SK-MEL-5 (cell line): ENCODE measurements around the gene TSEN34. TPM values are rescaled to one million over a fixed set of nuclear protein-coding genes. Genes with fewer than 3 reads are reported as not detected.
"Not testable (repeated sequence)": the region's sequence is repeated elsewhere in the genome, so short reads cannot be mapped to it uniquely, and the experiment has no call there.

ENCODE experiments used
- DNase-seq: peaks from one replicate; pipeline ENCODE4 v3.0.0-alpha.2; 2016; ENCODE audit warnings: low read depth, low spot score
- in situ Hi-C: cut with HindIII; loops from 2 replicates; pipeline ENCODE4 v1.10.0; 2016; ENCODE audit warnings: low sequenced_read_pairs, high pct_unique_total_duplicates, low pct_unique_long_range_greater_than_20kb
- total RNA-seq: library from RNA; depleted of rRNA; stranded (reverse); fragments of >200 nt; shearing (Covaris generic); gene quantifications from 2 replicates; pipeline ENCODE4 v1.2.3, GENCODE V29; 2014

The TSEN34 gene
- total RNA-seq, 1 experiment from 2014 or later: 49.0 TPM

- in situ Hi-C loops: no loop called here
- DNase-seq: no peak
Measured at GRCh38 chr19:54218259-54218658, 27.2 kb downstream of the TSEN34 start.

GRCh38 chr19:54218960-54219661 lies 28.0 kb downstream of the TSEN34 start:
- in situ Hi-C loops: no loop called here
- DNase-seq: no peak

GRCh38 chr19:54219702-54220101 lies 28.6 kb downstream of the TSEN34 start:
- DNase-seq, in situ Hi-C loops: not testable (repeated sequence)

DNA sequence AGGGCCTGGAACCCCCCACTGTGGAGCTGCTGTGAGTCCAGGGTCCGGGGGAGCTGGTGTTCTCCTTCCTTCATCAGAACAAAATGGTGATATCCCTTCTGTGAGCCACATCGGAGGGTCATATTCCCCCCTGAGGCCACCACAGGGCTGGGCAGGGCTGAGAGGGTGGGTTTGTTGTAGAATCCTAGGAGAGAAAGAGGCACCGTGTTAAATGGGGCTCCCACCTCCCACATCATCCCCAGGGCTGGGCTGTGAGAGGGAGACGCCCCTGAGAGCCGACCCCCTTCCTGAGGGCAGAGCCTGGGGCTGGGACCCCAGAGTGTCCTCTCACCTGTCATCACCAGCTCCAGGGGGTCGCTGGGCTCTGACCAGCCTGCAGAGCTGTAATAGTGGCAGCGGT lies 30.8 kb downstream of the TSEN34 start:
- in situ Hi-C loops, DNase-seq: not testable (repeated sequence)

GRCh38 chr19:54222474-54223276 lies 31.6 kb downstream of the TSEN34 start, which contains the start of gene LILRB3:
TSS of gene LILRB3 (minus strand) at chr19:54223007. CDS start at chr19:54222976, 31 bp downstream.
- DNase-seq, in situ Hi-C loops: not testable (repeated sequence)

DNA sequence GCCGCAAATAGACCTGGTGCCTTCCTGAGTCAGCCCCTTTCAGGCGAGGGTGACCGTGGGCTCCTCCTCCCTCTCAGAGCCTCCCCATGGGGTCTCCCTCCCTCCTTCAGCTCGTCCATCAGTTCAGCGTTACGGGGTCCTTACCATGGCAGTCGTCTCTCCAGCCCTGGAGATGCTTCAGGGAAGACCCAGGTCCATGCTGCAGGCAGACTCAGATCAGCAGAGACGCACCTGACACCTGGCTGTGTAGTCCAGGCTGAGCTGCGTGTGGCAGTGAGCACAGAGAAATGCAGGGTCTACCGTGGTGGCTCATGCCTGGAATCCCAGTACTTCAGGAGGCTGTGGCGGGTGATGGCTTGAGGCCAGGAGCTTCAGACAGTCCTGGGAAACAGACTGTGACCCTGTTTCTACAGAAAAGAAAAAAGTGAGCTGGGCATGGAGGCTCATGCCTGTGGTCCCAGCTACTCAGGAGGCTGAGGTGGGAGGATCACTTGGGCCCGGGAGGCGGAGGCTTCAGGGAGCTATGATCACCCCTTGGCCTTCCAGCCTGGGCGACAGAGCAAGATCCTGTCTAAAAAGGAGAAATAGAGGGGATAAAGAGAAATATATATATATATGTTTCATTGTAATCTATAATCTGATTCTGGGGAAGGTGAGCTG lies 32.3 kb downstream of the TSEN34 start:
- in situ Hi-C loops, DNase-seq: not testable (repeated sequence)

DNA sequence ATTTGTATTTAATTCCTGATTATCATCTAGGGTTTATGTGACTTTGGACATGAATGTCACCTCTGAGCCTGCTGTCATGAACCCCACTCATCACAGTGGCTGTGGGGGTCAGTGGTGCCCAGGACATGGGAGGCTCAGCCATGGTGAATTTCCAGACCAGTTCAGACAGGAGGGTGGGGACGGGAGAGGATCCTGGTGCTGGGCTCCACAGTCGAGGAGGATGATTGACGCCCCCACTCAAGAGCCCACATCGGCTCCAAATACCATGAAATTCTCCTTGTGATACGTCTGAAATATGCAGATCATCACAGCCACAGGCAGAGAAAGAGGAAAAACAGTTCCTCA lies 32.8 kb downstream of the TSEN34 start:
- DNase-seq, in situ Hi-C loops: not testable (repeated sequence)

DNA sequence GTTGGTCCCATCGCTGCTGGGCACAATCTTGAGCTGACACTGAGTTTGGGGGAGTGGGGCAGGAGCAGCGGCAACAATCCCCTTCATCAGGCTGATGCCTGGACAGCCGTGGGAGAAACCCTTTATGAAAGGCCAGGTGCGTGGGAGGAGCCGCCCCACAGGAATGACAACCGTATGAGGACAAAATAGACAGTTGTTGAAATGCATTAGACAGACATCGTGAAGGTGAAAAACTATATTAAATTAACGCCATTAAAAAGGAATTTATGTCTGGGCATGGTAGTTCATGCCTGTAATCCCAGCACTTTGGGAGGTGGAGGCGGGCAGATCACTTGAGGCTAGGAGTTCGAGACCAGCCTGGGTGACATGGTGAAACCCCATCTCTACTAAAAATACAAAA lies 33.5 kb downstream of the TSEN34 start:
- in situ Hi-C loops, DNase-seq: not testable (repeated sequence)

DNA sequence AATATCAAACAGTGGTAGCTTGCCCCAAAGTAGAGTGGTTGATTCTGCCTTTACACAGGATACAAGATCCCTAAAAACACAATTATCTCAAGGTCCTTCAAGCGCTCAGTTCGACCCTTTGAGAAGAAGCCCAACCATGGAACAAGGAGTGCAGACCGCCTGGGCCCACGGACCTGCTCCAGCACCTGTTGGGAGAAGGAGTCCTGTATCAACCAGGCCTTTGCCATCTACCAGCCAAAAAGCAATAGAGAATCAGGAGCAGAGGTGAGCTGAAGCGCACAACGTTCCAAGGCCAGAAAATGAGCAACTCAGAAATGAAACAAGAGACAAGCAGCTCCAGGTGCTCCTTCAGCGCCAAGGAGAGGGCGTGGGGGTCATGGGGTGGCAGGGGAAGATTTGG lies 38.0 kb downstream of the TSEN34 start:
- no peak for DNase-seq
- in situ Hi-C loops: no loop called here

DNA sequence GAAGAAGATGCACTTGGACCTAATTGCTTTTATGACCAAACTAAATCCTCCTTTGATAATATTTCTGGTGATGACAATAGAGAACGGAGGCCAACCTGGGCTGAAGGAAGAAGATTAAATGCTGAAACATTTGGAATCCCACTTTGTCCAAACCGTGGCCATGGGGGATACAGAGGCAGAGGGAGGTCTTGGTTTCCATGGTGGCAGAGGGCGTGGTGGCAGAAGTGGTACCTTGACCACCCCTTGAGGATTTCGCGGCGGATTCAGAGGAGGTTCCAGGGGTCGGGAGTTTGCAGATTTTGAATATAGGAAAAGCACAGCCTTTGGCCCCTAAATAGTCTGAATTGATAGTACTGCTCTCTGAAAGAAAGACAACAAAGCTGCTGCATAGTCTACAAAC lies 38.9 kb downstream of the TSEN34 start:
- DNase-seq: no peak
- in situ Hi-C loops: no loop called here

DNA sequence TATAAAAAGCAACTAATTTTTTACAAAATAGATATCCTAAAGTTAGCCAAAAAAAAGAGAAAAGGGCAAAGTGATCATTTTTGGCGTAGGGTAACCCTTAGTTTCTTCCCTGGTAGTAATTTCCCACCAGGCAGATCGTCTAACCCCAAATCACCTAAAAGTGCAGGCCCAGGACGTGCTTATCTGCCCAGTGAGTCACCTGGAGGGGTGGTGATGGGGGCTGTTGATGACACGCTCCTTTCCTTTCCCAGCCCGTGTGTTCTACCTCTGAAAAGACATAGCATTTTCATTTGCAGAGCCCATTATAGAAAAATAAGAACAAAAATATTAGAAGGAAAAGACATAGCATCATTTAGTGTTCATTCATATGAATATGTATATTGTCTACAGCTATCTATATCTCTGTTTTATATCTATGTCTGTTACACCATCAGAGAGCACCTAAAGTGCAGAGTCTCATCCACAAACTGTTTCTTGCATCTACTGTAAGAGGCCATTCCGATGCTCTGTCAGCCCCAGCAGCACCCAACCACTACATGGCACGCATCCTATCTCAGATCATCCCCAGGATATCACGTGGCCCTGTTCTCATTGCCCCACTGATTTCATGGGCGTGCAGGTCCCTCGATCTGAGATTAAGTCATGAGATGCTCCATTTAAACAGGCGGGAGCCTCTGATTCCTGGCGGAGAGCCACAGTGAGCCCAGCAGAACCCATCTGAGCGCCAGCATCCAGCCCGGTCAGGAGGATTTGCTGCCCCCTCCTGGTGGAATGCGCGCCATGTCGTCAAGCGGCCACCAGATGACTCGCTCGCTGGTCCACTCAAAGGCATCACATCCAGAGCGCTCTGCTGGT lies 40.2 kb downstream of the TSEN34 start:
- DNase-seq: peak; percentile 72
- in situ Hi-C loops: no loop called here

GRCh38 chr19:54233941-54234340 lies 42.8 kb downstream of the TSEN34 start:
- in situ Hi-C loops: no loop called here

GRCh38 chr19:54239491-54240371 lies 48.6 kb downstream of the TSEN34 start:
- in situ Hi-C loops: not testable (repeated sequence)

More at GRCh38 chr19:54233941-54234340, 42.8 kb downstream of the TSEN34 start:
- no peak for DNase-seq

DNA sequence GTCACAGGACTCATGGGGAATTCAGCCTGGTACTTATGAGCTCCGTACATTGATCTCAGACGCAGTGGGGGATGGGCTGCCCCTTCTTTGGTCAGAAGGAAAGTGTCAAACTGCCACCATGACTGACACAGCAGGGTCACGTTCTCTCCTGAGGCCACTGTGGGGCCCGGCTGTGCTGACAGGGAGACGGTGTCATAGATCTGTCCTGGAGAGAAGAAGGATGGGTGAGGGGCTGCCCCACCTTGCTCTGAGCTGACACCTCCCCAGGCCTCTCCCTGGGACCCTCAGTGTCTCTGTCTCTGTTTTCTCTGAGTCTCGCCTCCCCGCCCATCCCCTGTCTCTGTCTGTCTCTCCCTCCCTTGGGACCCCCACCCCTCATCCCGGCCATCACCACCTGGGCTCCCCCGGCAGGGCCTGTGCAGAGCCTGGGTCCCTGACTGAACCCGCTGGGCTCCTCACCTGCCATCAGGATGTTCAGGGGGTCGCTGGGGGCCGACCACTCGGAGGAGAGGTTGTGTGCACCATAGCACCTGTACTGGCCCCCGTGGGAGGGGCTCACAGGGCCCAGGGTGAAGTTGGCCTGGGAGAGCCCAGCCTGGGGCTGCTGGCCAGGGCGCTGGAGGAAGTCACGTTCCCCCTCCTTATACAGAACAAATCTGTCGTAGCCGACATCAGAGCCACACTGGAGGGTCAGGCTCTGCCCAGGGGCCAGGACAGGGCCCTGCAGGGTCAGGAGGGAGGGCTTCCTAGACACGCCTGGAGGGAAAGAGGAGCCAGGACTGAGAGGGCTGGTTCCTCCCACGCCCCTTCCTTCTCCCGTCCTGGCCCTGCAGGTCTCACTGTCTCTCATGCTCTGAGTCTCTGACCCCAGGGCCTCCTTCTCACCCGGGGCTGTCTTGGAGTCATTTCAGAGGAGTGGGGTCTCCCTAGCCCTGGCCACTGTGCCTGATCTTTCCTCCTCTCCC lies 49.5 kb downstream of the TSEN34 start:
- DNase-seq, in situ Hi-C loops: not testable (repeated sequence)

More at GRCh38 chr19:54239491-54240371, 48.6 kb downstream of the TSEN34 start:
- DNase-seq: not testable (repeated sequence)

- in situ Hi-C loops, DNase-seq: not testable (repeated sequence)
Measured at GRCh38 chr19:54242234-54242633, 51.1 kb downstream of the TSEN34 start.
